HepG2 (cell line): ENCODE data around the gene EFNA3. TPM values are rescaled to one million over a fixed set of nuclear protein-coding genes. Genes with fewer than 3 reads are reported as not detected.

Experiments used
- ATAC-seq: fragments of 200-7000 bp; cut with Tn5 transposase; 3 replicates; pipeline ENCODE4 v1.9.1; 2020; ENCODE audit warnings: mild to moderate bottlenecking, moderate library complexity
- BruUV-seq: library from RNA; stranded (reverse); fragments of 400-500 nt; replicated peaks from 2 replicates; lab custom pipeline; 2021; lab: Mats Ljungman, UMichigan
- CTCF ChIA-PET: fragments of 300-600 bp; formaldehyde crosslinking; extraction: SDS; loops from one replicate; lab custom pipeline; 2021; ENCODE audit warnings: low total read pairs, inconsistent platforms, low intra/inter-chr PET ratio; lab: Yijun Ruan, JAX
- POLR2A ChIA-PET: fragments of 350-600 bp; sonication (Branson Sonifier 250); formaldehyde crosslinking; loops from one replicate; lab custom pipeline; 2020; ENCODE audit warnings: antibody characterized with exemption, inconsistent platforms; lab: Yijun Ruan, JAX
- DNase-seq: peaks from one replicate; pipeline ENCODE4 v3.0.0-alpha.2; 2015; ENCODE audit warnings: low spot score
- FAIRE-seq: peaks from 3 replicates; lab custom pipeline; 2011; peaks lifted over from hg19 to GRCh38; lab: Jason Lieb, UNC
- H2AFZ ChIP-seq: one replicate; pipeline ENCODE4 v1.6.1; 2011; ENCODE audit warnings: low read length, inconsistent platforms
- H3K27ac ChIP-seq: fragments of 300-600 bp; 3 replicates; pipeline ENCODE4 v1.8.0; 2011; ENCODE audit warnings: mixed run types, mild to moderate bottlenecking, mixed read lengths, low read length, inconsistent platforms; ENCODE audit not compliant: insufficient read depth; ENCODE audit errors: extremely low read length
- H3K27me3 ChIP-seq, 2 experiments: fragments of 200-600 bp in 1 of 2; 2 replicates in 1 of 2; 3 replicates in 1 of 2; pipeline versions ENCODE4 v1.6.0 to v1.8.0; 2011; ENCODE audit warnings: low read length in 2 of 2, mild to moderate bottlenecking in 2 of 2, moderate library complexity in 2 of 2, inconsistent platforms in 1 of 2; ENCODE audit not compliant: insufficient read depth in 2 of 2, control insufficient read depth in 1 of 2
- H3K36me3 ChIP-seq, 2 experiments: fragments of 200-600 bp in 1 of 2; replicated peaks in 1 of 2; 2 replicates in 1 of 2; 3 replicates in 1 of 2; pipeline versions ENCODE4 v1.5.1 to v1.8.0; 2011; ENCODE audit warnings: low read length in 2 of 2, inconsistent platforms in 1 of 2; ENCODE audit not compliant: insufficient read depth in 2 of 2, control insufficient read depth in 1 of 2
- H3K4me1 ChIP-seq: 2 replicates; pipeline ENCODE4 v1.5.1; 2012; ENCODE audit warnings: low read length, inconsistent platforms; ENCODE audit not compliant: insufficient read depth
- H3K4me2 ChIP-seq: 2 replicates; pipeline ENCODE4 v1.6.0; 2011; ENCODE audit warnings: low read depth, low read length, inconsistent platforms
- H3K4me3 ChIP-seq, 3 experiments: fragments of 200-600 bp in 1 of 3; sonication (generic), shearing (Covaris generic) in 1 of 3; replicated peaks in 1 of 3; 2 replicates each; pipeline ENCODE4 v1.5.1; 2011 to 2016; ENCODE audit warnings: low read length in 3 of 3, inconsistent platforms in 2 of 3, low read depth in 2 of 3, mild to moderate bottlenecking in 2 of 3, control low read depth in 1 of 3, mixed read lengths in 1 of 3; ENCODE audit not compliant: insufficient read depth in 1 of 3
- H3K79me2 ChIP-seq: one replicate; pipeline ENCODE4 v1.6.1; 2011; ENCODE audit warnings: low read length, inconsistent platforms; ENCODE audit not compliant: insufficient read depth
- H3K9ac ChIP-seq: 2 replicates; pipeline ENCODE4 v1.6.0; 2011; ENCODE audit warnings: mild to moderate bottlenecking, low read depth, low read length, inconsistent platforms; ENCODE audit not compliant: insufficient read depth
- H3K9me3 ChIP-seq: 2 replicates; pipeline ENCODE4 v1.5.1; 2012; ENCODE audit warnings: mild to moderate bottlenecking, low read length
- H4K20me1 ChIP-seq: 2 replicates; pipeline ENCODE4 v1.6.0; 2011; ENCODE audit warnings: inconsistent platforms, mild to moderate bottlenecking, low read length, moderate library complexity; ENCODE audit not compliant: insufficient read depth
- ARNT2 ChIP-seq: sonication (generic); formaldehyde crosslinking; IDR thresholded peaks from 2 replicates; pipeline ENCODE4 v1.8.0; 2022; ENCODE audit warnings: mild to moderate bottlenecking, low read depth, missing genetic modification reagents, moderate library complexity
- ATF7-NPFF ChIP-seq: sonication (generic); formaldehyde crosslinking; IDR thresholded peaks from 2 replicates; pipeline ENCODE4 v1.8.1; 2023; ENCODE audit warnings: mild to moderate bottlenecking, low read depth, missing genetic modification reagents, moderate library complexity
- CHCHD3 ChIP-seq: sonication (generic); formaldehyde crosslinking; IDR thresholded peaks from 2 replicates; pipeline ENCODE4 v1.8.0; 2022; ENCODE audit warnings: mild to moderate bottlenecking, missing genetic modification reagents, moderate library complexity
- DRAP1 ChIP-seq: IDR thresholded peaks from 2 replicates; pipeline ENCODE4 v1.6.1; 2016; ENCODE audit warnings: missing genetic modification reagents, missing compliant biosample characterization
- FOXK2 ChIP-seq: fragments of 450-650 bp; IDR thresholded peaks from 2 replicates; pipeline ENCODE4 v1.6.1; 2016
- MLX ChIP-seq: IDR thresholded peaks from 2 replicates; pipeline ENCODE4 v1.6.1; 2016
- MNT ChIP-seq: fragments of 450-650 bp; IDR thresholded peaks from 2 replicates; pipeline ENCODE4 v1.6.1; 2016
- PBX3 ChIP-seq: sonication (generic); formaldehyde crosslinking; IDR thresholded peaks from 2 replicates; pipeline ENCODE4 v1.8.1; 2023; ENCODE audit warnings: missing genetic modification reagents, inconsistent platforms, borderline replicate concordance
- RAD51 ChIP-seq: fragments of 450-650 bp; IDR thresholded peaks from 2 replicates; pipeline ENCODE4 v1.6.1; 2016; ENCODE audit warnings: borderline replicate concordance
- TERF1 ChIP-seq: sonication (generic); formaldehyde crosslinking; IDR thresholded peaks from 2 replicates; pipeline ENCODE4 v1.8.0; 2022; ENCODE audit warnings: mild to moderate bottlenecking, missing genetic modification reagents, moderate library complexity
- ZBED4 ChIP-seq: sonication (generic); formaldehyde crosslinking; IDR thresholded peaks from 2 replicates; pipeline ENCODE4 v1.4.0; 2020; ENCODE audit warnings: missing genetic modification reagents, borderline replicate concordance
- ZNF552 ChIP-seq: sonication (generic); formaldehyde crosslinking; IDR thresholded peaks from 2 replicates; pipeline ENCODE4 v1.9.0; 2022; ENCODE audit warnings: missing genetic modification reagents, mild to moderate bottlenecking, borderline replicate concordance
- ZNF577 ChIP-seq: sonication (generic); formaldehyde crosslinking; IDR thresholded peaks from 2 replicates; pipeline ENCODE4 v1.4.0; 2020; ENCODE audit warnings: mild to moderate bottlenecking, low read depth, missing genetic modification reagents, borderline replicate concordance
- WGBS: methylation state at CpG from one replicate; pipeline ENCODE4 v1.1.6; 2017; ENCODE audit warnings: low lambda C conversion rate; 5-methylcytosine and 5-hydroxymethylcytosine counted together
- in situ Hi-C: cut with HindIII; loops from 2 replicates; pipeline ENCODE4 v1.10.0; 2017; ENCODE audit warnings: low pct_unique_long_range_greater_than_20kb; ENCODE audit not compliant: extremely low pct_ligation_motif_present
- intact Hi-C: fragments of 100-400 bp; cut with micrococcal nuclease; formaldehyde crosslinking; loops from one replicate; pipeline ENCODE4 v1.10.0; 2022; ENCODE audit not compliant: unreplicated experiment
- polyA plus RNA-seq, 8 experiments: library from polyadenylated mRNA; depleted of rRNA in 3 of 8; stranded (reverse) in 7 of 8; unstranded in 1 of 8; fragments of >200 nt; fragmentation: Illumina TruSeq in 4 of 8; extraction: Trizol in 4 of 8; gene quantifications; 2 replicates each; pipeline versions ENCODE4 v1.2.1 to v1.2.3, GENCODE V29; 2011 to 2016; ENCODE audit warnings: low read depth in 4 of 8, missing spikeins in 1 of 8, mixed read lengths in 1 of 8; ENCODE audit not compliant: insufficient read depth in 1 of 8
- total RNA-seq, 5 experiments: library from RNA; depleted of rRNA; stranded (reverse); fragments of >200 nt; fragmentation: Illumina TruSeq; extraction: Trizol; gene quantifications; 2 replicates each; pipeline ENCODE4 v1.2.3, GENCODE V29; 2016; ENCODE audit warnings: low read depth in 1 of 5

Gene EFNA3
- total and polyA plus RNA-seq, 2 of the 13 experiments (the other 11 are each of a cell fraction or from before 2014, with no cell fraction given) = 1.0 to 5.7 TPM

- in situ Hi-C loops (no loop called here), intact Hi-C loops (loop anchor here (5.0 to 10.0 kb wide), 2 partner anchors 33 to 176 kb away; no protein-coding TSS in a partner anchor)
- Histone ChIP-seq H3K27ac (no peak overlapping the region), H4K20me1 (peaks cover 4% of the 10 kb centered on the region; the same call in 1 of the 2 replicates), H3K4me3 (peak overlapping the region; percentile 48 to 70 (median 50); a peak in 5 of 6 replicates), H3K9ac (0 out of 2 replicates have a peak overlapping the region, but pooled peaks have one; percentile 17), H2AFZ (no peak overlapping the region), H3K4me2 (peak overlapping the region; percentile 90), H3K36me3 (no peaks in the 10 kb centered on the region), H3K79me2 (no peaks in the 10 kb centered on the region), H3K4me1 (peaks cover 70% of the 10 kb centered on the region), H3K27me3 (peaks cover 27 to 84% of the 10 kb centered on the region in 2 experiments), H3K9me3 (no peaks in the 10 kb centered on the region)
- ChIA-PET POLR2A (interaction anchor here (1.0 to 1.3 kb wide), 3 partner anchors 10 to 18 kb away, joined by 3 to 4 read pairs (median 3); no protein-coding TSS in a partner anchor), CTCF (no interaction called here)
- BruUV-seq = no TSS peak
- FAIRE-seq (no peak), DNase-seq (no peak), ATAC-seq (no peak)
- 0% methylated on average over 2 of the region's 71 CpGs for WGBS
- TF ChIP-seq DRAP1 (CRISPR knock-in tag) = no peak
- TF ChIP-seq FOXK2 = no peak
- TF ChIP-seq ZNF552 (CRISPR knock-in tag) = no peak
- TF ChIP-seq TERF1 (CRISPR knock-in tag) = no peak
- peak; percentile 53; the same call in 1 of the 2 replicates for TF ChIP-seq ARNT2 (CRISPR knock-in tag)
- 0 out of 2 replicates have a peak, but pooled peaks have one; percentile 42 for TF ChIP-seq ATF7-NPFF (CRISPR knock-in tag)
- peak; percentile 46 for TF ChIP-seq RAD51
- peak; percentile 80 for TF ChIP-seq MNT
- TF ChIP-seq CHCHD3 = no peak
- TF ChIP-seq MLX (CRISPR knock-in tag) = no peak
- TF ChIP-seq ZBED4 (CRISPR knock-in tag) = no peak
- no peak for TF ChIP-seq ZNF577 (CRISPR knock-in tag)
- no peak for TF ChIP-seq PBX3 (CRISPR knock-in tag)
These were observed 1.9 kb downstream of the EFNA3 start for GRCh38 chr1:155080312-155081228.
